Measurements from ENCODE around the gene CCDC102A.

DNA sequence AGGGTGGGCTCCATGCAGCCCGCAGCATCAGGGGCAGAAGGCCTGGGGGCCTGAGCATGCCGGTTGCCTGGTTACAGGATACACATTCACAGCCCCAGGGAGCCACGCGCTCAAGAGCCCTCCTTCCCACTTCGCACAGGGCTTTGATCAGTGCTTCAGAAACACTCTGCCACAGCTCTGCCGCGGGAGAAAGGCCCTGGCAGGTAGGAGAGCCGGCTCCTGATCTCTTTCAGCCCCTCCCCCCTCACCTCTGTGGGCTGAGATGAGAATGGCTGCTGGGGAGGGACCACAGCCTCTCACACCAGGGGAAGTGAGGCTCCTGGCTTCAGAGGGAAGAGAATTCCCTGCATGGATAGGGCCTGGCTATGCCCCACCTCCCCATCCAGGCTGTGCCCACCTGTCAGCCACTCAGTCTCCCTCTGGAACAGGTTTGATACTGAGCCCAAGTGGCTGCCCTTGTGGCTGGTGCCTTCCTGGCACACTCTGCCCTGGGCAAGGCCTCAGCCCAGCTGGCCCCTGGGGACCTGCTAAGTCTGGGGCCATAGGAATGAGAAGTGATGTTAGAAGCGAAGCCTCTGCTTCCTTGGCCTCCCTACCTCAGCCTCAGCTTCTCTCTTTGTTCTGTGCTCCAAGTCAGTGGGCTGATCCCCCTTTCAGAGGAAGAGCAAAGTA, 58.7 kb downstream of the CCDC102A start:
- TF ChIP-seq, protein P1, sequence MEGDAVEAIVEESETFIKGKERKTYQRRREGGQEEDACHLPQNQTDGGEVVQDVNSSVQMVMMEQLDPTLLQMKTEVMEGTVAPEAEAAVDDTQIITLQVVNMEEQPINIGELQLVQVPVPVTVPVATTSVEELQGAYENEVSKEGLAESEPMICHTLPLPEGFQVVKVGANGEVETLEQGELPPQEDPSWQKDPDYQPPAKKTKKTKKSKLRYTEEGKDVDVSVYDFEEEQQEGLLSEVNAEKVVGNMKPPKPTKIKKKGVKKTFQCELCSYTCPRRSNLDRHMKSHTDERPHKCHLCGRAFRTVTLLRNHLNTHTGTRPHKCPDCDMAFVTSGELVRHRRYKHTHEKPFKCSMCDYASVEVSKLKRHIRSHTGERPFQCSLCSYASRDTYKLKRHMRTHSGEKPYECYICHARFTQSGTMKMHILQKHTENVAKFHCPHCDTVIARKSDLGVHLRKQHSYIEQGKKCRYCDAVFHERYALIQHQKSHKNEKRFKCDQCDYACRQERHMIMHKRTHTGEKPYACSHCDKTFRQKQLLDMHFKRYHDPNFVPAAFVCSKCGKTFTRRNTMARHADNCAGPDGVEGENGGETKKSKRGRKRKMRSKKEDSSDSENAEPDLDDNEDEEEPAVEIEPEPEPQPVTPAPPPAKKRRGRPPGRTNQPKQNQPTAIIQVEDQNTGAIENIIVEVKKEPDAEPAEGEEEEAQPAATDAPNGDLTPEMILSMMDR (conservative IDR thresholded peaks at IDR 0.05): no peak
- TF ChIP-seq EZH2 (IDR thresholded peaks at IDR 0.05; ENCODE audit: low read depth): no peak
